Endothelial cell of umbilical vein (primary cell): Measurements from ENCODE around the gene DHX40.

Source experiments
- POLR2A ChIP-seq: IDR thresholded peaks from 2 replicates; pipeline ENCODE4 v1.6.1; 2012; ENCODE audit warnings: low read depth, mild to moderate bottlenecking, control low read depth, low read length
- POLR2AphosphoS5 ChIP-seq: IDR thresholded peaks from 2 replicates; pipeline ENCODE4 v1.6.1; 2012; ENCODE audit warnings: low read depth, mild to moderate bottlenecking, control low read depth, low read length, moderate library complexity; ENCODE audit not compliant: insufficient read depth
- TF ChIP-seq, protein P1 (sequence below), 2 donors: IDR thresholded peaks; 1 replicate in 1 of 2; 2 replicates in 1 of 2; pipeline ENCODE4 v1.5.1; 2011; ENCODE audit warnings: low read length in 2 of 2, mild to moderate bottlenecking in 2 of 2, moderate library complexity in 2 of 2, control low read depth in 1 of 2, inconsistent platforms in 1 of 2, low read depth in 1 of 2; ENCODE audit not compliant: insufficient read depth in 1 of 2; ENCODE audit errors: extremely low read depth in 1 of 2

DNA sequence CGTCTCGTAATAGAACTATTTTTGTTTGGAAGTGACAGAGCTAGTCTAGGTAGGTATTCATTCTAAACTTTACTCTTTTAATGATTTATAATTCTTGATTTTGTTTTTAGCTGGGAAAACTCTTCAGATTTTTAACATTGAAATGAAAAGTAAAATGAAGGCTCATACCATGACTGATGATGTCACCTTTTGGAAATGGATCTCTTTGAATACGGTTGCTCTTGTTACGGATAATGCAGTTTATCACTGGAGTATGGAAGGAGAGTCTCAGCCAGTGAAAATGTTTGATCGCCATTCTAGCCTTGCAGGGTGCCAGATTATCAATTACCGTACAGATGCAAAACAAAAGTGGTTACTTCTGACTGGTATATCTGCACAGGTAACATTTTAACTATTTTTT, 81.9 kb downstream of the DHX40 start:
- TF ChIP-seq, protein P1, sequence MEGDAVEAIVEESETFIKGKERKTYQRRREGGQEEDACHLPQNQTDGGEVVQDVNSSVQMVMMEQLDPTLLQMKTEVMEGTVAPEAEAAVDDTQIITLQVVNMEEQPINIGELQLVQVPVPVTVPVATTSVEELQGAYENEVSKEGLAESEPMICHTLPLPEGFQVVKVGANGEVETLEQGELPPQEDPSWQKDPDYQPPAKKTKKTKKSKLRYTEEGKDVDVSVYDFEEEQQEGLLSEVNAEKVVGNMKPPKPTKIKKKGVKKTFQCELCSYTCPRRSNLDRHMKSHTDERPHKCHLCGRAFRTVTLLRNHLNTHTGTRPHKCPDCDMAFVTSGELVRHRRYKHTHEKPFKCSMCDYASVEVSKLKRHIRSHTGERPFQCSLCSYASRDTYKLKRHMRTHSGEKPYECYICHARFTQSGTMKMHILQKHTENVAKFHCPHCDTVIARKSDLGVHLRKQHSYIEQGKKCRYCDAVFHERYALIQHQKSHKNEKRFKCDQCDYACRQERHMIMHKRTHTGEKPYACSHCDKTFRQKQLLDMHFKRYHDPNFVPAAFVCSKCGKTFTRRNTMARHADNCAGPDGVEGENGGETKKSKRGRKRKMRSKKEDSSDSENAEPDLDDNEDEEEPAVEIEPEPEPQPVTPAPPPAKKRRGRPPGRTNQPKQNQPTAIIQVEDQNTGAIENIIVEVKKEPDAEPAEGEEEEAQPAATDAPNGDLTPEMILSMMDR (IDR thresholded peaks at IDR 0.05; ENCODE audit: extremely low read depth in 1 of 2, insufficient read depth in 1 of 2, low read depth in 1 of 2, low read length in 2 of 2): no peak
- no peak for TF ChIP-seq POLR2A
- TF ChIP-seq POLR2AphosphoS5: no peak
